Keratinocyte (primary cell): ENCODE measurements around the gene CLDN22. TPM values are rescaled to one million over a fixed set of nuclear protein-coding genes. Genes with fewer than 3 reads are reported as not detected.

Experiments
- DNase-seq: peaks from one replicate; pipeline ENCODE4 v3.0.0-alpha.2; 2011; ENCODE audit warnings: low read depth, missing footprints, low spot score
- FAIRE-seq: peaks from 2 replicates; lab custom pipeline; 2011; peaks lifted over from hg19 to GRCh38; lab: Jason Lieb, UNC
- H2AFZ ChIP-seq: 2 replicates; pipeline ENCODE4 v1.6.0; 2012; ENCODE audit warnings: low read length, control low read depth, inconsistent platforms; ENCODE audit not compliant: control insufficient read depth
- H3K27ac ChIP-seq: 2 replicates; pipeline ENCODE4 v1.5.1; 2011; ENCODE audit warnings: low read length; ENCODE audit not compliant: control insufficient read depth, insufficient read depth
- H3K27me3 ChIP-seq: 3 replicates; pipeline ENCODE4 v1.6.0; 2011; ENCODE audit warnings: low read length; ENCODE audit not compliant: control insufficient read depth, insufficient read depth; ENCODE audit errors: extremely low read depth
- H3K36me3 ChIP-seq, 2 experiments: 2 replicates in 1 of 2; 3 replicates in 1 of 2; pipeline ENCODE4 v1.5.1; 2011; ENCODE audit warnings: low read length in 2 of 2, mild to moderate bottlenecking in 1 of 2; ENCODE audit not compliant: control insufficient read depth in 2 of 2, insufficient read depth in 2 of 2; ENCODE audit errors: extremely low read depth in 1 of 2
- H3K4me1 ChIP-seq: 3 replicates; pipeline ENCODE4 v1.5.1; 2011; ENCODE audit warnings: low read length; ENCODE audit not compliant: control insufficient read depth, insufficient read depth; ENCODE audit errors: extremely low read depth
- H3K4me2 ChIP-seq: 3 replicates; pipeline ENCODE4 v1.6.0; 2011; ENCODE audit warnings: low read depth, low read length; ENCODE audit not compliant: control insufficient read depth, insufficient read depth; ENCODE audit errors: extremely low read depth
- H3K4me3 ChIP-seq, 3 experiments: fragments of 200-600 bp in 1 of 3; sonication (generic) in 1 of 3; 2 replicates in 2 of 3; 3 replicates in 1 of 3; pipeline ENCODE4 v1.5.1; 2011 to 2016; ENCODE audit warnings: low read length in 3 of 3, mild to moderate bottlenecking in 3 of 3, control low read depth in 2 of 3, inconsistent platforms in 1 of 3, low read depth in 1 of 3, mixed read lengths in 1 of 3, mixed run types in 1 of 3, moderate library complexity in 1 of 3; ENCODE audit not compliant: control insufficient read depth in 2 of 3, insufficient read depth in 2 of 3; ENCODE audit errors: extremely low read depth in 1 of 3
- H3K79me2 ChIP-seq: 2 replicates; pipeline ENCODE4 v1.6.0; 2012; ENCODE audit warnings: low read length; ENCODE audit not compliant: control insufficient read depth, insufficient read depth
- H3K9ac ChIP-seq: 3 replicates; pipeline ENCODE4 v1.6.0; 2011; ENCODE audit warnings: low read length; ENCODE audit not compliant: control insufficient read depth, insufficient read depth; ENCODE audit errors: extremely low read depth
- H3K9me1 ChIP-seq: 3 replicates; pipeline ENCODE4 v1.6.0; 2011; ENCODE audit warnings: low read length; ENCODE audit not compliant: control insufficient read depth, insufficient read depth; ENCODE audit errors: extremely low read depth
- H3K9me3 ChIP-seq: 2 replicates; pipeline ENCODE4 v1.5.1; 2012; ENCODE audit warnings: low read depth, low read length; ENCODE audit not compliant: control insufficient read depth
- H4K20me1 ChIP-seq: 3 replicates; pipeline ENCODE4 v1.6.0; 2011; ENCODE audit warnings: low read length; ENCODE audit not compliant: control insufficient read depth, insufficient read depth; ENCODE audit errors: extremely low read depth
- EZH2 ChIP-seq: IDR thresholded peaks from one replicate; pipeline ENCODE4 v1.6.1; 2012; ENCODE audit warnings: inconsistent platforms, mild to moderate bottlenecking, low read length, moderate library complexity
- dilution Hi-C: fragments of 300-500 bp; cut with MboI; formaldehyde crosslinking; loops from one replicate; pipeline ENCODE4 v1.7.0; 2020; ENCODE audit warnings: low sequenced_read_pairs; ENCODE audit not compliant: extremely low pct_ligation_motif_present
- polyA plus RNA-seq, 5 experiments: library from polyadenylated mRNA; depleted of rRNA in 3 of 5; stranded (reverse) in 3 of 5; stranded (forward) in 1 of 5; unstranded in 1 of 5; fragments of >200 nt; gene quantifications; 1 replicate in 1 of 5; 2 replicates in 3 of 5; 3 replicates in 1 of 5; pipeline versions ENCODE4 v1.2.1 to v1.2.3, GENCODE V29; 2011 to 2012; ENCODE audit warnings: missing spikeins in 2 of 5, low read depth in 1 of 5, low replicate concordance in 1 of 5
- TF ChIP-seq, protein P1 (sequence below), 3 experiments: IDR thresholded peaks in 1 of 3; conservative IDR thresholded peaks in 1 of 3; optimal IDR thresholded peaks in 1 of 3; 2 replicates in 2 of 3; 3 replicates in 1 of 3; pipeline versions ENCODE3 to v1.5.1; 2011; ENCODE audit warnings: low read length in 3 of 3, mild to moderate bottlenecking in 3 of 3, moderate library complexity in 2 of 3, control low read depth in 1 of 3, inconsistent platforms in 1 of 3; ENCODE audit not compliant: insufficient read depth in 2 of 3; ENCODE audit errors: extremely low read depth in 1 of 3

The CLDN22 gene
- polyA plus RNA-seq, 1 donor (not counting 4 experiments of a cell fraction or from before 2014, with no cell fraction given): 0.03 TPM

DNA sequence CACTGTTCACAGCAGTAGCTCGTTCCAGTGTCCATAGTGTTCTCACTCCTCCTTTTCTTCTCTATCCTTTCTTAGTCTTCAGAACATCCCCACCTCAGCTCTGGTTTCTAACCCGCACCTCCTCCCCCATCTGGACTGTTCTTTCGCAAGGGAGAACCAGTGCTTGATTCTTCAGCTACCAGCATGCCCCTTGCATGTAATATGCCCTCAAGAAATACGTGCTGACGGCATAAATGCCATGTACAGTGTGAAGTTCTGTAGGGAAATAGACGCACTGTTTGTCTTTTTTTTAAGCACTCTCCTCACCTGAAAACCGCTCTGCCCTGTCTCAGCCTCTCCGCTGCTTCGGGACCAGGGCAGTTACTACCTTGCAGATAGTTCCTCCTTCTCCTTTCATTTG, 5.3 kb downstream of the CLDN22 start:
- H3K4me1 ChIP-seq: no peaks in the 10 kb centered on the region
- peaks cover 9 to 16% of the 10 kb centered on the region in 2 experiments for H3K36me3 ChIP-seq
- dilution Hi-C loops: no loop called here
- TF ChIP-seq EZH2: no peak
- no peaks in the 10 kb centered on the region for H3K79me2 ChIP-seq
- no peak overlapping the region for H3K4me2 ChIP-seq
- no peaks in the 10 kb centered on the region for H3K9me1 ChIP-seq
- DNase-seq (no peak), FAIRE-seq (no peak)
- no peaks in the 10 kb centered on the region for H3K9me3 ChIP-seq
- no peaks in the 10 kb centered on the region for H4K20me1 ChIP-seq
- H3K9ac ChIP-seq: no peak overlapping the region
- no peak overlapping the region for H3K27ac ChIP-seq
- no peaks in the 10 kb centered on the region for H3K27me3 ChIP-seq
- no peak overlapping the region for H3K4me3 ChIP-seq
- H2AFZ ChIP-seq: no peak overlapping the region

DNA sequence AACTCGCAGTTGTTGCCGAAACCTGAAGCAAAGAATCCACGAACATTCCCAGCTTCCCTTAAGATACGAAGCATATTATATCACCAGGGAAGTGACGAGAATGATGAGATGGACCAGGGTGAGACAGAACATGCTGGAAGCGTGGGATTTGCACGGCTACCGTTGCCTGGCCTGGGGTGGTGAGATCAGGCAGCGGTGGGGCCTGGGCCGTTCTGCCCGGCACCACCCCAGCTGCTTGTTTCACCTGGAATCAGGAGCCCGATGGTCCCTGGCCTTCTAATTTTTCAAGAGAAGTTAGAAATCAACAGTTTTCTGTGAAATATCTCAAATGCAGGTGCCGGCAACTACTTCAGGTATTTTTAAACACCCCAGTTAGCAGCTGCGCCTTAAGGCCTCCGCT, 5.7 kb downstream of the CLDN22 start:
- Histone ChIP-seq H3K27me3 (no peaks in the 10 kb centered on the region), H3K4me3 (no peak overlapping the region), H3K4me2 (no peak overlapping the region), H3K79me2 (no peaks in the 10 kb centered on the region), H2AFZ (no peak overlapping the region), H4K20me1 (no peaks in the 10 kb centered on the region), H3K9me3 (no peaks in the 10 kb centered on the region), H3K4me1 (no peaks in the 10 kb centered on the region), H3K9ac (no peak overlapping the region), H3K27ac (no peak overlapping the region), H3K9me1 (no peaks in the 10 kb centered on the region), H3K36me3 (peaks cover 9 to 15% of the 10 kb centered on the region in 2 experiments)
- DNase-seq (no peak), FAIRE-seq (no peak)
- dilution Hi-C loops: no loop called here
- TF ChIP-seq, protein P1, sequence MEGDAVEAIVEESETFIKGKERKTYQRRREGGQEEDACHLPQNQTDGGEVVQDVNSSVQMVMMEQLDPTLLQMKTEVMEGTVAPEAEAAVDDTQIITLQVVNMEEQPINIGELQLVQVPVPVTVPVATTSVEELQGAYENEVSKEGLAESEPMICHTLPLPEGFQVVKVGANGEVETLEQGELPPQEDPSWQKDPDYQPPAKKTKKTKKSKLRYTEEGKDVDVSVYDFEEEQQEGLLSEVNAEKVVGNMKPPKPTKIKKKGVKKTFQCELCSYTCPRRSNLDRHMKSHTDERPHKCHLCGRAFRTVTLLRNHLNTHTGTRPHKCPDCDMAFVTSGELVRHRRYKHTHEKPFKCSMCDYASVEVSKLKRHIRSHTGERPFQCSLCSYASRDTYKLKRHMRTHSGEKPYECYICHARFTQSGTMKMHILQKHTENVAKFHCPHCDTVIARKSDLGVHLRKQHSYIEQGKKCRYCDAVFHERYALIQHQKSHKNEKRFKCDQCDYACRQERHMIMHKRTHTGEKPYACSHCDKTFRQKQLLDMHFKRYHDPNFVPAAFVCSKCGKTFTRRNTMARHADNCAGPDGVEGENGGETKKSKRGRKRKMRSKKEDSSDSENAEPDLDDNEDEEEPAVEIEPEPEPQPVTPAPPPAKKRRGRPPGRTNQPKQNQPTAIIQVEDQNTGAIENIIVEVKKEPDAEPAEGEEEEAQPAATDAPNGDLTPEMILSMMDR (optimal IDR thresholded peaks at IDR 0.05 in 1 of 3, IDR thresholded peaks at IDR 0.05 in 1 of 3, conservative IDR thresholded peaks at IDR 0.05 in 1 of 3; ENCODE audit: extremely low read depth in 1 of 3, insufficient read depth in 2 of 3, low read length in 3 of 3): no peak
- no peak for TF ChIP-seq EZH2

DNA sequence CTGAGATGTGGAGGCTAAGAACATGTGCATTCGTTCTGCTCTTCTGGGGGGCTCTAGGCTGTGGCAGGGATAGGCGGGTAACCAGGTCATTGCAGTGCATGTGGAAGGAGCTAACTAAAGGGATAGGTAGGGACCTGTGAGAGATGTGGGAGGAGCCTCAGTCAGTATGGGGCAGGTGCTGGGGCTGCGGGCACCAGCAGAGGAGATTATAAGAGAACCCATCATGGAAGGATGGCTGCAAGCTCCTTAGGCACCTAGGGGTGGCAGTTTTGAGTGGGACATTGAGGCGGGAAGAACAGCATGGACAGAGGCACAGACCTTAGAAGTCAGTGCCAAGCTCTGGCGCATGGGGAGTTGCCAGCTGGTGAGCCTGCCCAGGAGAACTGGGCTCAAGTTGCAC, 7.2 kb downstream of the CLDN22 start:
- Histone ChIP-seq H3K9me1 (no peaks in the 10 kb centered on the region), H4K20me1 (no peaks in the 10 kb centered on the region), H3K27me3 (no peaks in the 10 kb centered on the region), H3K4me3 (no peak overlapping the region), H3K79me2 (no peaks in the 10 kb centered on the region), H3K4me2 (no peak overlapping the region), H3K27ac (no peak overlapping the region), H3K9ac (no peak overlapping the region), H2AFZ (no peak overlapping the region), H3K36me3 (peaks cover 9 to 13% of the 10 kb centered on the region in 2 experiments), H3K4me1 (no peaks in the 10 kb centered on the region), H3K9me3 (no peaks in the 10 kb centered on the region)
- DNase-seq: no peak
- FAIRE-seq: no peak
- dilution Hi-C loops: no loop called here
- TF ChIP-seq EZH2: no peak
- TF ChIP-seq, protein P1 (optimal IDR thresholded peaks at IDR 0.05 in 1 of 3, IDR thresholded peaks at IDR 0.05 in 1 of 3, conservative IDR thresholded peaks at IDR 0.05 in 1 of 3; ENCODE audit: extremely low read depth in 1 of 3, insufficient read depth in 2 of 3, low read length in 3 of 3): no peak
